HCT116 (cell line): ENCODE data around the gene CDK14. TPM values are rescaled to one million over a fixed set of nuclear protein-coding genes. Genes with fewer than 3 reads are reported as not detected.

Source experiments
- ATAC-seq: fragments of 200-7000 bp; cut with Tn5 transposase; 2 replicates; pipeline ENCODE4 v1.9.1; 2020; ENCODE audit warnings: mild to moderate bottlenecking, moderate library complexity
- BruUV-seq: library from RNA; stranded (reverse); fragments of 400-500 nt; replicated peaks from 2 replicates; lab custom pipeline; 2021; lab: Mats Ljungman, UMichigan
- CTCF ChIA-PET: fragments of 300-600 bp; sonication (Branson Sonifier 250); formaldehyde crosslinking; loops from one replicate; lab custom pipeline; 2021; ENCODE audit warnings: antibody characterized with exemption; lab: Charles Lee
- POLR2A ChIA-PET: fragments of 300-600, 350-600 bp; sonication (Branson Sonifier 250); formaldehyde crosslinking; loops from one replicate; lab custom pipeline; 2021; ENCODE audit warnings: antibody characterized with exemption; lab: Charles Lee
- RAD21 ChIA-PET, 2 experiments: fragments of 300-600 bp; sonication (Branson Sonifier 250); formaldehyde crosslinking; loops; one replicate each; lab custom pipeline; 2023; ENCODE audit warnings: low total read pairs in 2 of 2; ENCODE audit not compliant: uncharacterized antibody in 2 of 2, unreplicated experiment in 2 of 2, low non-redundant PET in 1 of 2; lab: Charles Lee
- DNase-seq: peaks from one replicate; pipeline ENCODE4 v3.0.0-alpha.2; 2010; ENCODE audit warnings: low read depth, low spot score
- H2AFZ ChIP-seq: fragments of 200-600 bp; shearing (Covaris generic), sonication (generic); 2 replicates; pipeline ENCODE4 v1.6.1; 2017; ENCODE audit warnings: low read depth, mixed run types, mixed read lengths, antibody characterized with exemption, low read length; ENCODE audit not compliant: poor library complexity, severe bottlenecking
- H3K27ac ChIP-seq: 2 replicates; pipeline ENCODE4 v1.5.1; 2012; ENCODE audit warnings: low read depth, low read length
- H3K27me3 ChIP-seq: fragments of 200-600 bp; sonication (generic); 2 replicates; pipeline ENCODE4 v1.6.1; 2016; ENCODE audit warnings: mixed run types, low read length, mixed read lengths; ENCODE audit not compliant: insufficient read depth
- H3K36me3 ChIP-seq, 2 experiments: fragments of 200-500 bp in 1 of 2; fragments of 200-600 bp in 1 of 2; sonication (Bioruptor generic) in 1 of 2; sonication (generic) in 1 of 2; 2 replicates each; pipeline versions ENCODE4 v1.5.1 to v1.6.1; 2014 to 2016; ENCODE audit warnings: low read length in 2 of 2, inconsistent platforms in 1 of 2, mixed read lengths in 1 of 2, mixed run types in 1 of 2; ENCODE audit not compliant: insufficient read depth in 2 of 2, control insufficient read depth in 1 of 2
- H3K4me1 ChIP-seq, 2 experiments: fragments of 200-600 bp in 1 of 2; sonication (generic) in 1 of 2; 2 replicates each; pipeline versions ENCODE4 v1.5.1 to v1.6.1; 2012 to 2017; ENCODE audit warnings: low read length in 2 of 2, inconsistent platforms in 1 of 2, mild to moderate bottlenecking in 1 of 2, mixed read lengths in 1 of 2, mixed run types in 1 of 2, moderate library complexity in 1 of 2; ENCODE audit not compliant: insufficient read depth in 2 of 2, control insufficient read depth in 1 of 2
- H3K4me2 ChIP-seq: fragments of 200-600 bp; sonication (generic); 2 replicates; pipeline ENCODE4 v1.6.1; 2017; ENCODE audit warnings: mixed run types, low read length, mixed read lengths
- H3K4me3 ChIP-seq, 2 experiments: fragments of 200-600 bp in 1 of 2; sonication (generic) in 1 of 2; replicated peaks in 1 of 2; 2 replicates each; pipeline ENCODE4 v1.5.1; 2011 to 2016; ENCODE audit warnings: low read length in 2 of 2, control low read depth in 1 of 2, low read depth in 1 of 2, mild to moderate bottlenecking in 1 of 2, mixed read lengths in 1 of 2, mixed run types in 1 of 2
- H3K79me2 ChIP-seq: fragments of 200-600 bp; sonication (generic); 2 replicates; pipeline ENCODE4 v1.6.1; 2017; ENCODE audit warnings: mild to moderate bottlenecking, mixed run types, low read length, moderate library complexity, mixed read lengths; ENCODE audit not compliant: insufficient read depth
- H3K9ac ChIP-seq: fragments of 200-600 bp; sonication (generic); 2 replicates; pipeline ENCODE4 v1.6.1; 2016; ENCODE audit warnings: low read length, mixed read lengths
- H3K9me2 ChIP-seq: fragments of 200-600 bp; sonication (generic), shearing (Covaris generic); 2 replicates; pipeline ENCODE4 v1.6.1; 2017; ENCODE audit warnings: mixed run types, mild to moderate bottlenecking, moderate library complexity; ENCODE audit not compliant: insufficient read depth
- H3K9me3 ChIP-seq, 2 experiments: fragments of 200-500 bp in 1 of 2; fragments of 200-600 bp in 1 of 2; sonication (Bioruptor generic) in 1 of 2; sonication (generic) in 1 of 2; 2 replicates each; pipeline ENCODE4 v1.6.1; 2014 to 2017; ENCODE audit warnings: low read length in 2 of 2, mixed read lengths in 2 of 2, inconsistent platforms in 1 of 2, low read depth in 1 of 2, mild to moderate bottlenecking in 1 of 2, mixed run types in 1 of 2, moderate library complexity in 1 of 2; ENCODE audit not compliant: control insufficient read depth in 1 of 2, insufficient read depth in 1 of 2
- H4K20me1 ChIP-seq: fragments of 200-600 bp; sonication (generic), shearing (Covaris generic); 2 replicates; pipeline ENCODE4 v1.6.1; 2017; ENCODE audit warnings: mixed run types, mild to moderate bottlenecking, moderate library complexity; ENCODE audit not compliant: insufficient read depth
- EGR1 ChIP-seq: IDR thresholded peaks from 2 replicates; pipeline ENCODE4 v1.6.1; 2012; ENCODE audit warnings: low read depth
- EZH2 ChIP-seq: fragments of 200-600 bp; sonication (generic); IDR thresholded peaks from 2 replicates; pipeline ENCODE4 v1.6.1; 2017; ENCODE audit warnings: antibody characterized with exemption, mixed run types
- FOSL1 ChIP-seq: IDR thresholded peaks from 2 replicates; pipeline ENCODE4 v1.6.1; 2012; ENCODE audit warnings: low read depth
- JUND ChIP-seq: IDR thresholded peaks from 2 replicates; pipeline ENCODE4 v1.6.1; 2012
- POLR2AphosphoS5 ChIP-seq: IDR thresholded peaks from 2 replicates; pipeline ENCODE4 v1.6.1; 2011; ENCODE audit warnings: mild to moderate bottlenecking, low read depth, low read length, moderate library complexity
- RAD21 ChIP-seq: IDR thresholded peaks from 2 replicates; pipeline ENCODE4 v1.6.1; 2012; ENCODE audit warnings: low read depth, mild to moderate bottlenecking
- SIN3A ChIP-seq: IDR thresholded peaks from 2 replicates; pipeline ENCODE4 v1.6.1; 2012; ENCODE audit warnings: low read depth
- TCF7L2 ChIP-seq: IDR thresholded peaks from 2 replicates; pipeline ENCODE4 v1.7.0; 2011; ENCODE audit warnings: borderline replicate concordance, inconsistent platforms; ENCODE audit not compliant: insufficient read depth, insufficient read length; ENCODE audit errors: extremely low read depth
- YY1 ChIP-seq: IDR thresholded peaks from 2 replicates; pipeline ENCODE4 v1.6.1; 2011; ENCODE audit warnings: low read length, low read depth, moderate library complexity, mild to moderate bottlenecking; ENCODE audit not compliant: insufficient replicate concordance; ENCODE audit errors: extremely low read depth
- ZFX ChIP-seq: fragments of 450-650 bp; IDR thresholded peaks from 2 replicates; pipeline ENCODE4 v1.6.1; 2017
- ZNF274 ChIP-seq: fragments of 200-500 bp; sonication (Bioruptor generic); IDR thresholded peaks from 2 replicates; pipeline ENCODE4 v1.6.1; 2014; ENCODE audit warnings: mild to moderate bottlenecking, low read depth, low read length, inconsistent platforms
- intact Hi-C: fragments of 100-400 bp; cut with micrococcal nuclease; formaldehyde crosslinking; loops from 2 replicates; pipeline ENCODE4 v1.10.0; 2022
- total RNA-seq: library from RNA; stranded (reverse); gene quantifications from one replicate; pipeline ENCODE4 v1.2.1, GENCODE V29; 2021; ENCODE audit not compliant: unreplicated experiment
- TF ChIP-seq, protein P1 (sequence below): IDR thresholded peaks from 2 replicates; pipeline ENCODE4 v1.6.1; 2012; ENCODE audit warnings: low read depth
- TF ChIP-seq, protein P2 (sequence below): IDR thresholded peaks from 2 replicates; pipeline ENCODE4 v1.6.1; 2012
- TF ChIP-seq, protein P3 (sequence below): IDR thresholded peaks from 2 replicates; pipeline ENCODE4 v1.6.1; 2011; ENCODE audit warnings: mild to moderate bottlenecking, low read length, moderate library complexity; ENCODE audit not compliant: insufficient replicate concordance; ENCODE audit errors: extremely low read depth
- TF ChIP-seq, protein P4 (sequence below): IDR thresholded peaks from 2 replicates; pipeline ENCODE4 v1.6.1; 2012

The CDK14 gene
- total RNA-seq, 1 experiment from 2014 or later: 10.2 TPM

DNA sequence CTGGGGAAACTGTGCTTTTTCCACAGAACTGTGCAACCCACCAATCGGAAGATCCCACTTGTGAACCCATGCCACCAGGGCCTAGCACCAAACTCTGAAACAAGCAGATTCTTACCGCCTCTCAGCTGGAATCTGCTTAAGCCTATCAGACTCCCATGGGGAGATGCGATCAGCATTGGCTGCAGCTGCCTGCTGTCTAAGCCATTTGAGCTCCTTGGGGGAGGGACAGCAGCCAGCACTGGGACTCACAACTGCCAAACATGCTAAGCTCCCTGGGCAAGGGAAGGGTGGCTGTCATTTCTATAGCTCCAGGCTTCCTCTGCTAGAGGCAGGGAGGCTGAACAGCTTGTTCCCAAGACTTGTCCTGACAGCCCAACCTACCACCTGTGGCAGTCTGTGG, 283.8 kb downstream of the CDK14 start:
- Histone ChIP-seq H3K36me3 (no peaks in the 10 kb centered on the region), H2AFZ (no peak overlapping the region), H3K9me3 (no peaks in the 10 kb centered on the region), H3K27ac (no peak overlapping the region), H3K9me2 (no peaks in the 10 kb centered on the region), H3K4me2 (no peak overlapping the region), H4K20me1 (no peaks in the 10 kb centered on the region), H3K27me3 (no peaks in the 10 kb centered on the region), H3K4me3 (no peak overlapping the region), H3K4me1 (no peaks in the 10 kb centered on the region), H3K9ac (no peak overlapping the region), H3K79me2 (no peaks in the 10 kb centered on the region)
- ChIA-PET POLR2A (no interaction called here), CTCF (no interaction called here), RAD21 (no interaction called here)
- TF ChIP-seq SIN3A (no peak), ZNF274 (no peak)
- TF ChIP-seq, protein P1, sequence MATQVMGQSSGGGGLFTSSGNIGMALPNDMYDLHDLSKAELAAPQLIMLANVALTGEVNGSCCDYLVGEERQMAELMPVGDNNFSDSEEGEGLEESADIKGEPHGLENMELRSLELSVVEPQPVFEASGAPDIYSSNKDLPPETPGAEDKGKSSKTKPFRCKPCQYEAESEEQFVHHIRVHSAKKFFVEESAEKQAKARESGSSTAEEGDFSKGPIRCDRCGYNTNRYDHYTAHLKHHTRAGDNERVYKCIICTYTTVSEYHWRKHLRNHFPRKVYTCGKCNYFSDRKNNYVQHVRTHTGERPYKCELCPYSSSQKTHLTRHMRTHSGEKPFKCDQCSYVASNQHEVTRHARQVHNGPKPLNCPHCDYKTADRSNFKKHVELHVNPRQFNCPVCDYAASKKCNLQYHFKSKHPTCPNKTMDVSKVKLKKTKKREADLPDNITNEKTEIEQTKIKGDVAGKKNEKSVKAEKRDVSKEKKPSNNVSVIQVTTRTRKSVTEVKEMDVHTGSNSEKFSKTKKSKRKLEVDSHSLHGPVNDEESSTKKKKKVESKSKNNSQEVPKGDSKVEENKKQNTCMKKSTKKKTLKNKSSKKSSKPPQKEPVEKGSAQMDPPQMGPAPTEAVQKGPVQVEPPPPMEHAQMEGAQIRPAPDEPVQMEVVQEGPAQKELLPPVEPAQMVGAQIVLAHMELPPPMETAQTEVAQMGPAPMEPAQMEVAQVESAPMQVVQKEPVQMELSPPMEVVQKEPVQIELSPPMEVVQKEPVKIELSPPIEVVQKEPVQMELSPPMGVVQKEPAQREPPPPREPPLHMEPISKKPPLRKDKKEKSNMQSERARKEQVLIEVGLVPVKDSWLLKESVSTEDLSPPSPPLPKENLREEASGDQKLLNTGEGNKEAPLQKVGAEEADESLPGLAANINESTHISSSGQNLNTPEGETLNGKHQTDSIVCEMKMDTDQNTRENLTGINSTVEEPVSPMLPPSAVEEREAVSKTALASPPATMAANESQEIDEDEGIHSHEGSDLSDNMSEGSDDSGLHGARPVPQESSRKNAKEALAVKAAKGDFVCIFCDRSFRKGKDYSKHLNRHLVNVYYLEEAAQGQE: no peak
- BruUV-seq: no TSS peak
- intact Hi-C loops: no loop called here
- DNase-seq (no peak), ATAC-seq (no peak)

DNA sequence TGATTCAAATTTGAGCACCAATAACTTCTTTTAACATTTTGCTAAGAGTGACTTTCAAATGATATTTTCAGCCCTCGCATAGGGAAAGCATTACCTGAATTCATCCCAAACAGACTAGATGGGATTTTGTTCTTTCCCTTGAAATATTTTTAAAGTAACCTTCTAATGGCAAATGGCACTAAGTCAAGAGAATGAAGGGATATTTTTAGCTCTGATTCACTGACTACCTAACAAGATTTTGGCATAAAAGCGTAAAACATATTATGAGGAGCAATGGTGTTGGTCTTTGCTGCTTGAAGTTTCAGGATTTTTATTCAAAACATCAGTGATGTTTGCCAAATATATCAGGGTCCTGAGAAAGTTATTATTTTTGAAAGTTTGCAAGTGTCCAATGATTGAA, 290.3 kb downstream of the CDK14 start:
- DNase-seq: no peak
- no peak for TF ChIP-seq POLR2AphosphoS5
- TF ChIP-seq YY1: no peak
- no peak for TF ChIP-seq EZH2
- TF ChIP-seq, protein P2, sequence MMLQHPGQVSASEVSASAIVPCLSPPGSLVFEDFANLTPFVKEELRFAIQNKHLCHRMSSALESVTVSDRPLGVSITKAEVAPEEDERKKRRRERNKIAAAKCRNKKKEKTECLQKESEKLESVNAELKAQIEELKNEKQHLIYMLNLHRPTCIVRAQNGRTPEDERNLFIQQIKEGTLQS: no peak
- TF ChIP-seq ZFX: no peak
- TF ChIP-seq RAD21: no peak
- TF ChIP-seq, protein P3, sequence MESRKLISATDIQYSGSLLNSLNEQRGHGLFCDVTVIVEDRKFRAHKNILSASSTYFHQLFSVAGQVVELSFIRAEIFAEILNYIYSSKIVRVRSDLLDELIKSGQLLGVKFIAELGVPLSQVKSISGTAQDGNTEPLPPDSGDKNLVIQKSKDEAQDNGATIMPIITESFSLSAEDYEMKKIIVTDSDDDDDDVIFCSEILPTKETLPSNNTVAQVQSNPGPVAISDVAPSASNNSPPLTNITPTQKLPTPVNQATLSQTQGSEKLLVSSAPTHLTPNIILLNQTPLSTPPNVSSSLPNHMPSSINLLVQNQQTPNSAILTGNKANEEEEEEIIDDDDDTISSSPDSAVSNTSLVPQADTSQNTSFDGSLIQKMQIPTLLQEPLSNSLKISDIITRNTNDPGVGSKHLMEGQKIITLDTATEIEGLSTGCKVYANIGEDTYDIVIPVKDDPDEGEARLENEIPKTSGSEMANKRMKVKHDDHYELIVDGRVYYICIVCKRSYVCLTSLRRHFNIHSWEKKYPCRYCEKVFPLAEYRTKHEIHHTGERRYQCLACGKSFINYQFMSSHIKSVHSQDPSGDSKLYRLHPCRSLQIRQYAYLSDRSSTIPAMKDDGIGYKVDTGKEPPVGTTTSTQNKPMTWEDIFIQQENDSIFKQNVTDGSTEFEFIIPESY: no peak
- TF ChIP-seq EGR1: no peak
- no peak for TF ChIP-seq TCF7L2
- TF ChIP-seq FOSL1: no peak
- TF ChIP-seq, protein P4, sequence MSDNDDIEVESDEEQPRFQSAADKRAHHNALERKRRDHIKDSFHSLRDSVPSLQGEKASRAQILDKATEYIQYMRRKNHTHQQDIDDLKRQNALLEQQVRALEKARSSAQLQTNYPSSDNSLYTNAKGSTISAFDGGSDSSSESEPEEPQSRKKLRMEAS: no peak
- no peak for TF ChIP-seq JUND

More for the DNA sequence above, 290.3 kb downstream of the CDK14 start:
- Histone ChIP-seq H3K27me3 (no peaks in the 10 kb centered on the region), H3K4me1 (no peaks in the 10 kb centered on the region), H3K9me2 (no peaks in the 10 kb centered on the region), H3K79me2 (no peaks in the 10 kb centered on the region), H3K9ac (no peak overlapping the region), H4K20me1 (no peaks in the 10 kb centered on the region), H3K4me3 (no peak overlapping the region), H3K9me3 (no peaks in the 10 kb centered on the region), H3K4me2 (no peak overlapping the region), H3K36me3 (no peaks in the 10 kb centered on the region), H3K27ac (no peak overlapping the region), H2AFZ (no peak overlapping the region)
- intact Hi-C loops: no loop called here
- no TSS peak for BruUV-seq
- ChIA-PET RAD21 (no interaction called here), POLR2A (no interaction called here), CTCF (no interaction called here)
- ATAC-seq: no peak
